Measurements from ENCODE around the gene MAP3K4. TPM values are rescaled to one million over a fixed set of nuclear protein-coding genes. Genes with fewer than 3 reads are reported as not detected.

MAP3K4 gene
- total RNA-seq, 1 experiment from 2014 or later, result 54.3 TPM

GRCh38 chr6:160960839-160961238 is 30.7 kb upstream of the MAP3K4 start:
- Histone ChIP-seq H2AFZ (ENCODE audit: low read length) (no peak overlapping the region), H3K27ac (ENCODE audit: insufficient read length, low read depth, low read length) (no peak overlapping the region), H3K9me3 (ENCODE audit: control insufficient read depth, low read depth, low read length) (no peaks in the 10 kb centered on the region), H4K5ac (ENCODE audit: insufficient read length, low read depth, low read length) (no peak overlapping the region), H2BK15ac (ENCODE audit: low read depth, low read length) (no peak overlapping the region), H2BK5ac (ENCODE audit: insufficient read length, low read length) (no peak overlapping the region), H3K79me2 (ENCODE audit: insufficient read depth, low read length) (no peaks in the 10 kb centered on the region), H3T11ph (ENCODE audit: low read length) (no peak overlapping the region), H3K14ac (ENCODE audit: insufficient read depth, low read length) (no peak overlapping the region), H3K4me1 (ENCODE audit: insufficient read depth, low read length) (no peaks in the 10 kb centered on the region), H3K4ac (ENCODE audit: low read depth, low read length) (no peak overlapping the region), H2BK12ac (ENCODE audit: insufficient read length, low read depth, low read length) (no peak overlapping the region), H3K23me2 (ENCODE audit: insufficient read length, low read depth, low read length, poor library complexity, severe bottlenecking) (no peaks in the 10 kb centered on the region), H2BK20ac (ENCODE audit: low read depth, low read length, poor library complexity, severe bottlenecking) (no peak overlapping the region), H3K79me1 (ENCODE audit: insufficient read depth, low read depth, low read length, poor library complexity, severe bottlenecking) (no peaks in the 10 kb centered on the region), H3K27me3 (ENCODE audit: insufficient read depth, low read length) (no peaks in the 10 kb centered on the region), H4K20me1 (ENCODE audit: control insufficient read depth, insufficient read depth, insufficient read length) (no peaks in the 10 kb centered on the region), H4K91ac (ENCODE audit: insufficient read length, low read depth, low read length) (no peak overlapping the region), H2AK5ac (ENCODE audit: insufficient read length, low read length) (no peak overlapping the region), H4K8ac (replicated peaks; ENCODE audit: insufficient read length, low read depth, low read length) (no peak overlapping the region), H3K4me2 (ENCODE audit: insufficient read depth, insufficient read length, low read length) (no peak overlapping the region), H2BK120ac (ENCODE audit: low read depth, low read length, poor library complexity, severe bottlenecking) (no peak overlapping the region), H3K56ac (ENCODE audit: insufficient read length, low read depth, low read length) (no peak overlapping the region), H3K9ac (ENCODE audit: extremely low read depth, insufficient read length, low read length) (no peak overlapping the region), H3K23ac (ENCODE audit: insufficient read length, low read depth, low read length) (no peak overlapping the region), H3K18ac (ENCODE audit: insufficient read length, low read depth, low read length) (no peak overlapping the region)
- Mint-ChIP-seq H3K27ac (no peak overlapping the region), H3K9me3 (no peaks in the 10 kb centered on the region; a peak in 1 of 5 replicates), H3K4me1 (peaks cover 9 to 10% of the 10 kb centered on the region in 2 experiments), H3K36me3 (ENCODE audit: insufficient read depth in 1 of 3, low read depth in 3 of 3) (no peaks in the 10 kb centered on the region), H3K27me3 (ENCODE audit: low read depth) (peaks cover 2% of the 10 kb centered on the region; the same call in 1 of the 2 replicates), H3K4me3 (no peak overlapping the region)
- no CpG with 5 or more reads among the region's 3 CpGs for WGBS (ENCODE audit: extremely low coverage, insufficient read length, low lambda C conversion rate)
- DNase-seq, result no peak
- TF ChIP-seq CTCF (conservative IDR thresholded peaks at IDR 0.05), result no peak
